Endothelial cell of umbilical vein (primary cell): ENCODE results near the gene SMS. TPM values are rescaled to one million over a fixed set of nuclear protein-coding genes. Genes with fewer than 3 reads are reported as not detected.

ENCODE experiments used
- BruUV-seq: library from RNA; stranded (reverse); fragments of 400-500 nt; replicated peaks from 2 replicates; lab custom pipeline; 2021; lab: Mats Ljungman, UMichigan
- CTCF ChIA-PET: fragments of 300-600, 350-600 bp; sonication (Branson Sonifier 250); formaldehyde crosslinking; loops from one replicate; lab custom pipeline; 2021; ENCODE audit warnings: antibody characterized with exemption, inconsistent platforms; lab: Charles Lee
- POLR2A ChIA-PET: fragments of 300-600, 350-600 bp; sonication (Branson Sonifier 250); formaldehyde crosslinking; loops from one replicate; lab custom pipeline; 2021; ENCODE audit warnings: antibody characterized with exemption, inconsistent platforms; lab: Charles Lee
- DNase-seq: peaks from one replicate; pipeline ENCODE4 v3.0.0-alpha.2; 2011; ENCODE audit warnings: low read depth, low spot score
- FAIRE-seq: peaks from 2 replicates; lab custom pipeline; 2011; peaks lifted over from hg19 to GRCh38; lab: Jason Lieb, UNC
- H2AFZ ChIP-seq: 2 replicates; pipeline ENCODE4 v1.6.0; 2012; ENCODE audit warnings: low read depth, low read length, control low read depth, inconsistent platforms
- H3K27ac ChIP-seq: 2 replicates; pipeline ENCODE4 v1.5.1; 2011; ENCODE audit warnings: low read depth, mild to moderate bottlenecking, control low read depth, low read length, moderate library complexity; ENCODE audit not compliant: insufficient read depth
- H3K27me3 ChIP-seq, 2 experiments: 2 replicates each; pipeline versions ENCODE4 v1.6.0 to v1.6.1; 2011; ENCODE audit warnings: low read length in 2 of 2, mixed read lengths in 1 of 2; ENCODE audit not compliant: control insufficient read depth in 2 of 2, insufficient read depth in 2 of 2
- H3K36me3 ChIP-seq, 2 experiments: 2 replicates in 1 of 2; 3 replicates in 1 of 2; pipeline ENCODE4 v1.5.1; 2011; ENCODE audit warnings: low read length in 2 of 2, mild to moderate bottlenecking in 1 of 2, moderate library complexity in 1 of 2; ENCODE audit not compliant: control insufficient read depth in 2 of 2, insufficient read depth in 2 of 2; ENCODE audit errors: extremely low read depth in 1 of 2
- H3K4me1 ChIP-seq: 3 replicates; pipeline ENCODE4 v1.5.1; 2011; ENCODE audit warnings: mild to moderate bottlenecking, low read length; ENCODE audit not compliant: control insufficient read depth, insufficient read depth; ENCODE audit errors: extremely low read depth
- H3K4me2 ChIP-seq: 2 replicates; pipeline ENCODE4 v1.6.1; 2011; ENCODE audit warnings: low read length, control low read depth, mixed read lengths; ENCODE audit not compliant: insufficient read depth
- H3K4me3 ChIP-seq, 3 experiments: fragments of 200-600 bp in 1 of 3; sonication (generic), shearing (Covaris generic) in 1 of 3; replicated peaks in 1 of 3; 2 replicates each; pipeline ENCODE4 v1.5.1; 2011 to 2016; ENCODE audit warnings: control low read depth in 3 of 3, low read length in 3 of 3, mild to moderate bottlenecking in 2 of 3, inconsistent platforms in 1 of 3, low read depth in 1 of 3, moderate library complexity in 1 of 3; ENCODE audit not compliant: insufficient read depth in 1 of 3
- H3K79me2 ChIP-seq: 2 replicates; pipeline ENCODE4 v1.6.0; 2012; ENCODE audit warnings: low read length, inconsistent platforms; ENCODE audit not compliant: control insufficient read depth, insufficient read depth
- H3K9ac ChIP-seq: replicated peaks from 2 replicates; pipeline ENCODE3; 2011; ENCODE audit warnings: low read length, control low read depth; ENCODE audit not compliant: insufficient read depth; ENCODE audit errors: extremely low read depth
- H3K9me1 ChIP-seq: replicated peaks from 3 replicates; pipeline ENCODE4 v1.6.0; 2011; ENCODE audit warnings: mild to moderate bottlenecking, low read length; ENCODE audit not compliant: control insufficient read depth, insufficient read depth; ENCODE audit errors: extremely low read depth
- H3K9me3 ChIP-seq: replicated peaks from 2 replicates; pipeline ENCODE4 v1.5.1; 2012; ENCODE audit warnings: low read length, inconsistent platforms; ENCODE audit not compliant: control insufficient read depth, insufficient read depth
- H4K20me1 ChIP-seq: replicated peaks from 2 replicates; pipeline ENCODE3; 2011; ENCODE audit warnings: mild to moderate bottlenecking, low read length; ENCODE audit not compliant: control insufficient read depth, insufficient read depth; ENCODE audit errors: extremely low read depth
- CTCF ChIP-seq, 2 donors: IDR thresholded peaks; 1 replicate in 1 of 2; 2 replicates in 1 of 2; pipeline ENCODE4 v1.5.1; 2011; ENCODE audit warnings: low read length in 2 of 2, mild to moderate bottlenecking in 2 of 2, moderate library complexity in 2 of 2, control low read depth in 1 of 2, inconsistent platforms in 1 of 2, low read depth in 1 of 2; ENCODE audit not compliant: insufficient read depth in 1 of 2; ENCODE audit errors: extremely low read depth in 1 of 2
- EZH2 ChIP-seq: IDR thresholded peaks from 2 replicates; pipeline ENCODE4 v1.6.1; 2012; ENCODE audit warnings: borderline replicate concordance, low read depth, mild to moderate bottlenecking, moderate library complexity, low read length, inconsistent platforms; ENCODE audit not compliant: severe bottlenecking
- FOS ChIP-seq: IDR thresholded peaks from 2 replicates; pipeline ENCODE4 v1.6.1; 2011; ENCODE audit warnings: mild to moderate bottlenecking, low read length, moderate library complexity, borderline replicate concordance; ENCODE audit not compliant: insufficient read depth
- GATA2 ChIP-seq: IDR thresholded peaks from 2 replicates; pipeline ENCODE4 v1.7.0; 2011; ENCODE audit warnings: low read depth, mild to moderate bottlenecking, moderate library complexity, mixed read lengths, low read length; ENCODE audit not compliant: insufficient read length, insufficient read depth
- JUN ChIP-seq: IDR thresholded peaks from 2 replicates; pipeline ENCODE4 v1.6.1; 2011; ENCODE audit warnings: borderline replicate concordance, low read depth; ENCODE audit not compliant: insufficient read length, insufficient read depth
- MAX ChIP-seq: IDR thresholded peaks from 2 replicates; pipeline ENCODE4 v1.6.1; 2011; ENCODE audit not compliant: insufficient read depth, insufficient read length
- MYC ChIP-seq: IDR thresholded peaks from one replicate; pipeline ENCODE4 v1.6.1; 2011; ENCODE audit warnings: mild to moderate bottlenecking, low read depth, low read length
- POLR2A ChIP-seq: IDR thresholded peaks from 2 replicates; pipeline ENCODE4 v1.6.1; 2012; ENCODE audit warnings: low read depth, mild to moderate bottlenecking, control low read depth, low read length
- POLR2AphosphoS5 ChIP-seq: IDR thresholded peaks from 2 replicates; pipeline ENCODE4 v1.6.1; 2012; ENCODE audit warnings: low read depth, mild to moderate bottlenecking, control low read depth, low read length, moderate library complexity; ENCODE audit not compliant: insufficient read depth
- dilution Hi-C: fragments of 300-500 bp; cut with MboI; formaldehyde crosslinking; loops from one replicate; pipeline ENCODE4 v1.15.0; 2019; ENCODE audit warnings: low sequenced_read_pairs; ENCODE audit not compliant: extremely low pct_ligation_motif_present
- intact Hi-C: fragments of 100-400 bp; cut with micrococcal nuclease; formaldehyde crosslinking; loops from one replicate; pipeline ENCODE4 v1.10.0; 2022
- polyA plus RNA-seq, 4 experiments: library from polyadenylated mRNA; depleted of rRNA in 3 of 4; stranded (reverse) in 3 of 4; unstranded in 1 of 4; fragments of >200 nt; gene quantifications; 2 replicates each; pipeline versions ENCODE4 v1.2.1 to v1.2.3, GENCODE V29; 2011 to 2012; ENCODE audit warnings: missing spikeins in 1 of 4
- total RNA-seq: library from RNA; stranded (reverse); gene quantifications from 2 replicates; pipeline ENCODE4 v1.2.3, GENCODE V29; 2021

The SMS gene
- total and polyA plus RNA-seq, 2 donors (not counting 3 experiments of a cell fraction or from before 2014, with no cell fraction given): 57.1 to 173 TPM

GRCh38 chrX:21982311-21982710 lies 41.8 kb downstream of the SMS start:
- CTCF ChIA-PET: no interaction called here
- H4K20me1 ChIP-seq: no peaks in the 10 kb centered on the region
- POLR2A ChIA-PET: interaction anchor here (0.7 kb wide), 1 partner anchor 1439 kb away, joined by 5 read pairs; no protein-coding TSS in a partner anchor
- no peaks in the 10 kb centered on the region for H3K9me1 ChIP-seq
- peaks cover 0 to 4% of the 10 kb centered on the region in 2 experiments for H3K36me3 ChIP-seq
- FAIRE-seq (no peak), DNase-seq (no peak)
- H3K79me2 ChIP-seq: no peaks in the 10 kb centered on the region
- no peaks in the 10 kb centered on the region for H3K27me3 ChIP-seq
- no peak overlapping the region for H3K4me3 ChIP-seq
- H3K9me3 ChIP-seq: no peaks in the 10 kb centered on the region
- BruUV-seq: no TSS peak
- dilution Hi-C loops: no loop called here
- no peak overlapping the region for H3K27ac ChIP-seq
- no peak overlapping the region for H3K9ac ChIP-seq
- H2AFZ ChIP-seq: no peak overlapping the region
- H3K4me2 ChIP-seq: no peak overlapping the region
- TF ChIP-seq POLR2AphosphoS5 (no peak), FOS (no peak), JUN (no peak), POLR2A (no peak), MYC (no peak), GATA2 (no peak), EZH2 (no peak), CTCF (IDR thresholded peaks at IDR 0.05; ENCODE audit: extremely low read depth in 1 of 2, insufficient read depth in 1 of 2, low read depth in 1 of 2, low read length in 2 of 2) (no peak), MAX (no peak)
- no peaks in the 10 kb centered on the region for H3K4me1 ChIP-seq
- intact Hi-C loops: no loop called here
